Activated naive CD4-positive, alpha-beta T cell treated with anti-CD3 and anti-CD28 coated beads, Interleukin-2, amount 10 ng/mL, durations not matched to agents 7 days and 5 days (primary cell): ENCODE measurements around the gene CEP83.

Source experiments
- CTCF ChIA-PET: fragments of 350-600 bp; sonication (Branson Sonifier 250); formaldehyde crosslinking; loops from one replicate; lab custom pipeline; 2021; ENCODE audit warnings: antibody characterized with exemption; lab: Charles Lee
- DNase-seq: peaks from one replicate; pipeline ENCODE4 v3.0.0-alpha.2; 2020
- H3K27ac Mint-ChIP-seq: one replicate; pipeline ENCODE4 v1.8.0; 2021; ENCODE audit warnings: mild to moderate bottlenecking, moderate library complexity, mixed read lengths
- H3K27me3 Mint-ChIP-seq: one replicate; pipeline ENCODE4 v1.8.0; 2021; ENCODE audit warnings: mild to moderate bottlenecking, mixed read lengths
- H3K36me3 Mint-ChIP-seq: one replicate; pipeline ENCODE4 v1.8.0; 2021; ENCODE audit warnings: mixed read lengths
- H3K4me1 Mint-ChIP-seq: one replicate; pipeline ENCODE4 v1.8.0; 2021; ENCODE audit warnings: mixed read lengths
- H3K4me3 Mint-ChIP-seq: one replicate; pipeline ENCODE4 v1.8.0; 2021; ENCODE audit warnings: mild to moderate bottlenecking, moderate library complexity, mixed read lengths
- H3K9me3 Mint-ChIP-seq: one replicate; pipeline ENCODE4 v1.8.0; 2021; ENCODE audit warnings: mixed read lengths

The CEP83 gene

GRCh38 chr12:94262228-94263010 is 197.2 kb downstream of the CEP83 start:
- Mint-ChIP-seq H3K27ac (peak overlapping the region; percentile 94), H3K27me3 (no peaks in the 10 kb centered on the region), H3K36me3 (peaks cover 64% of the 10 kb centered on the region), H3K4me1 (peaks cover 46% of the 10 kb centered on the region), H3K4me3 (peak overlapping the region; percentile 80), H3K9me3 (no peaks in the 10 kb centered on the region)
- peak; percentile 77 for DNase-seq
- CTCF ChIA-PET: interaction anchor here (0.9 to 1.5 kb wide), 8 partner anchors 43 to 172 kb away, joined by 3 to 4 read pairs (median 4); no protein-coding TSS in a partner anchor

GRCh38 chr12:94261786-94262185 is 197.9 kb downstream of the CEP83 start:
- CTCF ChIA-PET: interaction anchor here (1.4 kb wide), 2 partner anchors 113 to 173 kb away, joined by 3 to 4 read pairs; no protein-coding TSS in a partner anchor
- H3K4me1 Mint-ChIP-seq: peaks cover 40% of the 10 kb centered on the region
- no peaks in the 10 kb centered on the region for H3K9me3 Mint-ChIP-seq
- no peaks in the 10 kb centered on the region for H3K27me3 Mint-ChIP-seq
- peak overlapping the region; percentile 94 for H3K27ac Mint-ChIP-seq
- peaks cover 63% of the 10 kb centered on the region for H3K36me3 Mint-ChIP-seq
- DNase-seq: no peak
- H3K4me3 Mint-ChIP-seq: peak overlapping the region; percentile 80

DNA sequence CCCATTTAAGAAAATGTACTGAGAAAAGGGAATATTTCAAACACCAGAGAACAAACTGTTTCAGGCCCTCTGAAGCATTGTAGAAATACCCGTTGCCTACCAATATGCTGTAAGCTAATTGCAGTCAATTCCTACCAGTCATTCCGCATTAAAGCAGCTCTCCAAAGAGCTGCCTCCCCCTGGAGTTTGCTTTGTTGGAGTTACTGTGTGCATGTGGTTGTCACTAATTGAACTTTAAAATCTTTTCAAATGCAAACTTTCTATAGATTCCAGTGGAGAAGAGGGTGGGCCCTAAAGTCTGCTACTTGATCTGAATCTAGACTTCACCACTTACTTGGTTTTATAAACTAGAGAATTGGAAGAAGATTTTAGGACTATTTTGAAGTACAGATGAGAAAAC is 198.5 kb downstream of the CEP83 start:
- Mint-ChIP-seq H3K4me3 (no peak overlapping the region), H3K36me3 (peaks cover 64% of the 10 kb centered on the region), H3K27me3 (no peaks in the 10 kb centered on the region), H3K9me3 (no peaks in the 10 kb centered on the region), H3K27ac (no peak overlapping the region), H3K4me1 (peaks cover 38% of the 10 kb centered on the region)
- no peak for DNase-seq
- CTCF ChIA-PET: interaction anchor here (1.4 kb wide), 1 partner anchor 112 kb away, joined by 3 read pairs; no protein-coding TSS in a partner anchor

- Mint-ChIP-seq H3K27ac (no peak overlapping the region), H3K4me1 (peaks cover 36% of the 10 kb centered on the region)
- CTCF ChIA-PET: no interaction called here
Observed at GRCh38 chr12:94260717-94261116, 198.9 kb downstream of the CEP83 start.

DNA sequence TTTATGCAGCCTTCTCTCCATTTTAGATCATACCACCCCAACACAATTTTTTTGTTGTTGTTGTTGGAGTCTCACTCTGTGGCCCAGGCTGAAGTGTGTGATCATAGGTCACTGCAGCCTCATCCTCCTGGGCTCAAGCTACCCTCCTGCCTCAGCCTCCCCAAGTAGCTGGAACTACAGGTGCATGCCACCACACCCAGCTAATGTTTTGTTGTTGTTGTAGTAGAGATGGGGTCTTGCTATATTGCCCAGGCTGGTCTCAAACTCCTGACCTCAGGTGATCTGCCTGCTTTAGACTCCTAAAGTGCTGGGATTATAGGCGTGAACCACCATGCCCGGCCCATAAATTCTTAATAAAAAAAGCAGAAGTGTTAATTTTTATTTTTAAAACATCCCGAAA is 199.7 kb downstream of the CEP83 start:
- H3K4me1 Mint-ChIP-seq: peaks cover 36% of the 10 kb centered on the region
- no peaks in the 10 kb centered on the region for H3K27me3 Mint-ChIP-seq
- H3K36me3 Mint-ChIP-seq: peaks cover 64% of the 10 kb centered on the region
- no peak for DNase-seq
- H3K27ac Mint-ChIP-seq: no peak overlapping the region
- H3K9me3 Mint-ChIP-seq: no peaks in the 10 kb centered on the region
- CTCF ChIA-PET: no interaction called here
- H3K4me3 Mint-ChIP-seq: no peak overlapping the region

More at GRCh38 chr12:94260717-94261116, 198.9 kb downstream of the CEP83 start:
- DNase-seq: no peak
- Mint-ChIP-seq H3K4me3 (no peak overlapping the region), H3K36me3 (peaks cover 64% of the 10 kb centered on the region), H3K9me3 (no peaks in the 10 kb centered on the region), H3K27me3 (no peaks in the 10 kb centered on the region)

DNA sequence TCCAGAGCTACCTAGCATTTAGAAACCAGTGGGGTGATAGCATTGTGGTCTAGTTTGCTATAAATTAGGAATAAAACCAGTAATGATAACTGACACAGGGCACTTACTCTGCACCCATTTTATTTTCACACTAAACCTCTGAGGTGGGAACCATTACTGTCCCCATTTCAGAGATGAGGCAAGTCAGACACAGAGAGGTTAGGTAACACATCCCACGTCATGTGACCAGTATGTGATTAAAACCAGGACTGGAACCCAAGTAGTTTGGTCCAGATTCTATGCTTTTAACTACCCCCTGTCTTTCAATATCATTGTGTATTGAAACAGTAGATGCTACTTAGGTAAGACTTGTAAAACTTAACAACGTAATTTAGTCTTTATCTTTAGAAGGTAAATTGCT is 201.1 kb downstream of the CEP83 start:
- Mint-ChIP-seq H3K27me3 (no peaks in the 10 kb centered on the region), H3K4me3 (no peak overlapping the region), H3K27ac (no peak overlapping the region), H3K4me1 (peaks cover 25% of the 10 kb centered on the region), H3K36me3 (peaks cover 63% of the 10 kb centered on the region), H3K9me3 (no peaks in the 10 kb centered on the region)
- DNase-seq: no peak
- CTCF ChIA-PET: no interaction called here
